Vagina (tissue), 2 donors: ENCODE measurements around the gene CD33. TPM values are rescaled to one million over a fixed set of nuclear protein-coding genes. Genes with fewer than 3 reads are reported as not detected.
"Not testable (repeated sequence)": the region's sequence is repeated elsewhere in the genome, so short reads cannot be mapped to it uniquely, and the experiment has no call there.

Experiments
- DNase-seq, 2 donors: peaks; one replicate each; pipeline ENCODE4 v3.0.0-alpha.2; 2017; ENCODE audit errors: extremely low spot score in 2 of 2
- H3K27ac ChIP-seq: fragments of 200-600 bp; sonication (generic); one replicate; pipeline ENCODE4 v1.5.1; 2019
- H3K27me3 ChIP-seq: fragments of 200-600 bp; sonication (generic); one replicate; pipeline ENCODE4 v1.5.1; 2019
- H3K36me3 ChIP-seq, 2 donors: fragments of 200-600 bp; sonication (generic); one replicate each; pipeline ENCODE4 v1.5.1; 2017 to 2019
- H3K4me1 ChIP-seq: fragments of 200-600 bp; sonication (generic); one replicate; pipeline ENCODE4 v1.5.1; 2019
- H3K4me3 ChIP-seq, 2 donors: fragments of 200-600 bp; sonication (generic); 1 replicate in 1 of 2; 2 replicates in 1 of 2; pipeline ENCODE4 v1.5.1; 2016 to 2019
- H3K9me3 ChIP-seq: fragments of 200-600 bp; sonication (generic); one replicate; pipeline ENCODE4 v1.5.1; 2019
- POLR2A ChIP-seq, 2 donors: fragments of 450-650 bp; IDR thresholded peaks; one replicate each; pipeline ENCODE4 v1.6.1; 2017; ENCODE audit warnings: antibody characterized with exemption in 2 of 2, mild to moderate bottlenecking in 2 of 2, moderate library complexity in 2 of 2
- POLR2AphosphoS5 ChIP-seq, 2 donors: sonication (generic); formaldehyde crosslinking; IDR thresholded peaks; one replicate each; pipeline ENCODE4 v1.9.0; 2017; ENCODE audit warnings: antibody characterized with exemption in 2 of 2, mild to moderate bottlenecking in 2 of 2, low read depth in 1 of 2; ENCODE audit not compliant: insufficient read depth in 1 of 2
- intact Hi-C: fragments of 100-400 bp; cut with DNase I; formaldehyde crosslinking; loops from one replicate; pipeline ENCODE4 v1.15.1; 2023
- total RNA-seq: library from RNA; depleted of rRNA; stranded (reverse); fragments of >200 nt; gene quantifications from one replicate; pipeline ENCODE4 v1.2.3, GENCODE V29; 2016
- TF ChIP-seq, protein P1 (sequence below), 3 experiments: fragments of 450-650 bp in 2 of 3; fragments of 200-600 bp in 1 of 3; sonication (generic) in 1 of 3; IDR thresholded peaks; one replicate each; pipeline ENCODE4 v1.5.1; 2017 to 2019; ENCODE audit warnings: antibody characterized with exemption in 3 of 3, mild to moderate bottlenecking in 2 of 3, moderate library complexity in 2 of 3

CD33 gene
- total RNA-seq, 1 donor from 2014 or later = 5.6 TPM

DNA sequence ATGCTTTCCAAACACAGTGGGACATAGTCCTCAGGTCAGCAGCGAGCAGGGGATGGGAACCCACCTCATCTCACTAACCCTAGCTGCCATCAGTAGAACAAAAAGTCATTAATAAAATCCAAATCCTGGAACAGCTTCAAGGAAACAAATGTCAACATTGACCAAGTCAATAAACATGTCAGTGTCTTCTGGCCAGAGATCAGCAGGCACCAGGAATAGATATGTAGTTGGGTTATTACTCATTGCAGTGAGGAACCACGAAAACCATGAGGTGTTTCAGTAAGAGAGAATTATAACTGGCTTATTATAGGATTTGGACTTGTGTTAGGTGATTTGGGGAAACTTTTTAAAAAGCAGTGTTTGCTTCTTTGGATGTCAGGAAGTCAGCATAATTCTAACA is 17.1 kb upstream of the CD33 start:
- Histone ChIP-seq H3K4me3 (no peak overlapping the region), H3K27me3 (no peaks in the 10 kb centered on the region), H3K36me3 (no peaks in the 10 kb centered on the region), H3K4me1 (no peaks in the 10 kb centered on the region), H3K27ac (no peak overlapping the region), H3K9me3 (no peaks in the 10 kb centered on the region)
- TF ChIP-seq POLR2AphosphoS5 (IDR thresholded peaks at IDR 0.05; ENCODE audit: insufficient read depth in 1 of 2, low read depth in 1 of 2) = no peak
- TF ChIP-seq, protein P1, sequence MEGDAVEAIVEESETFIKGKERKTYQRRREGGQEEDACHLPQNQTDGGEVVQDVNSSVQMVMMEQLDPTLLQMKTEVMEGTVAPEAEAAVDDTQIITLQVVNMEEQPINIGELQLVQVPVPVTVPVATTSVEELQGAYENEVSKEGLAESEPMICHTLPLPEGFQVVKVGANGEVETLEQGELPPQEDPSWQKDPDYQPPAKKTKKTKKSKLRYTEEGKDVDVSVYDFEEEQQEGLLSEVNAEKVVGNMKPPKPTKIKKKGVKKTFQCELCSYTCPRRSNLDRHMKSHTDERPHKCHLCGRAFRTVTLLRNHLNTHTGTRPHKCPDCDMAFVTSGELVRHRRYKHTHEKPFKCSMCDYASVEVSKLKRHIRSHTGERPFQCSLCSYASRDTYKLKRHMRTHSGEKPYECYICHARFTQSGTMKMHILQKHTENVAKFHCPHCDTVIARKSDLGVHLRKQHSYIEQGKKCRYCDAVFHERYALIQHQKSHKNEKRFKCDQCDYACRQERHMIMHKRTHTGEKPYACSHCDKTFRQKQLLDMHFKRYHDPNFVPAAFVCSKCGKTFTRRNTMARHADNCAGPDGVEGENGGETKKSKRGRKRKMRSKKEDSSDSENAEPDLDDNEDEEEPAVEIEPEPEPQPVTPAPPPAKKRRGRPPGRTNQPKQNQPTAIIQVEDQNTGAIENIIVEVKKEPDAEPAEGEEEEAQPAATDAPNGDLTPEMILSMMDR (IDR thresholded peaks at IDR 0.05) = no peak
- TF ChIP-seq POLR2A (IDR thresholded peaks at IDR 0.05) = no peak
- intact Hi-C loops = no loop called here
- no peak for DNase-seq

DNA sequence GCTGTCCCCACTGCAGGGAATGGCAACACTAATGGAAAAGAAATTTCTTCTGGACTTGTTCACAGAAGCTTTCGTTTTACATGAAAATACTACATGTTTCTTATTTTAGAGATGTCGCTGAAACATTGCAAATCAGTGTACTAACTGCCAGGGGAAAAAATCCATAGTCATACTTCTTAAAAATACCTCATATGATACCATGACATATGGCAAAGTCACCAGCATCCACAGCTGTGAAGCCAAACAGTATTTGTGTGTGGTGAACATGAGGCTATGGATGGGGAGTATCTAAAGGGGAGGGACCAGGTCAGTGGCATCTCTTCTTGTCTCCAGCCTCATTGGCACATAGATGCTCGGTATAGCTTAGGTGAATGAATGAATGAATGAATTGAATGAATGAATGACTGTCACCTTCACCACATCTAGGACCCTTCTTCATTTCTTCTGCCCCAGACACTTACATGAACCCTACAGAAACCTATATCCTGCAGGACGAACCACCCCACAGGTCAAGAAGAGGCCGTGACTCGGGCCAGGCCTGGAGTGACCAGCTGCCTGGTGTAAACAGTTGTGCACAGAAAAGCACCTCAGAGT is 14.6 kb upstream of the CD33 start:
- Histone ChIP-seq H3K27me3 (no peaks in the 10 kb centered on the region), H3K9me3 (no peaks in the 10 kb centered on the region), H3K4me1 (no peaks in the 10 kb centered on the region), H3K4me3 (no peak overlapping the region), H3K36me3 (no peaks in the 10 kb centered on the region), H3K27ac (no peak overlapping the region)
- intact Hi-C loops = no loop called here
- TF ChIP-seq POLR2AphosphoS5 (IDR thresholded peaks at IDR 0.05; ENCODE audit: insufficient read depth in 1 of 2, low read depth in 1 of 2) = no peak
- TF ChIP-seq POLR2A (IDR thresholded peaks at IDR 0.05) = no peak
- TF ChIP-seq, protein P1 (IDR thresholded peaks at IDR 0.05) = no peak
- no peak for DNase-seq

DNA sequence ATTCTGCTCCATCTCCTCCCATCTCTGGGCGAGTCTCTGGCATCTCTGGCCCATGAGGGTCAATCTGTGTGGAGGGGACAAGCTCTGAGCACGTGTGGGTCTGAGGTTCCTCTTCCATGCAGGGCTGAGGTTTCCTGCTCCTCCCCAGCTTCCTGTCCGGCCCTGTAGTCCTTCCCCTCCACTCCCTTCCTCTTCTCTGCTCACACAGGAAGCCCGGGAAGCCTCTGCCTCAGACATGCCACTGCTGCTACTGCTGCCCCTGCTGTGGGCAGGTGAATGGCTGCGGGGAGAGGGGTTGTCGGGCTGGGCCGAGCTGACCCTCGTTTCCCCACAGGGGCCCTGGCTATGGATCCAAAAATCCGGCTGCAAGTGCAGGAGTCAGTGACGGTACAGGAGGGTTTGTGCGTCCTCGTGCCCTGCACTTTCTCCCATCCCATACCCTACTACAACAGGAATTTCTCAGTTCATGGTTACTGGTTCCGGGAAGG is 14.0 kb upstream of the CD33 start:
- H3K4me1 ChIP-seq = not testable (repeated sequence)

DNA sequence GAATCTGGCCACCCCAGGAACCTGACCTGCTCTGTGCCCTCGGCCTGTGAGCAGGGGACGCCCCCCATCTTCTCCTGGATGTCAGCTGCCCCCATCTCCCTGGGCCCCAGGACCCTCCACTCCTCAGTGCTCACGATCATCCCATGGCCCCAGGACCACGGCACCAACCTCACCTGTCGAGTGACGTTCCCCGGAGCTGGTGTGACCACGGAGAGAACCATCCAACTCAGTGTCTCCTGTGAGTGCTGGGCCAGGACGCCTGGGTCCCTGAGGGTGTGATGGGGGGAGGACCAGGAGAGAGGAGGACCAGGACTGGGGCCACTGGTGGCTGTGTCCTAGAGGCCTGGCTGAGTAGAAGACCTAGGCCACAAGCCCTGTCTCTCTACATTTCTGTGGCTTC is 13.0 kb upstream of the CD33 start:
- no peaks in the 10 kb centered on the region for H3K27me3 ChIP-seq
- no peaks in the 10 kb centered on the region for H3K9me3 ChIP-seq
- intact Hi-C loops = no loop called here
- no peaks in the 10 kb centered on the region for H3K4me1 ChIP-seq
- no peak for DNase-seq
- no peak overlapping the region for H3K27ac ChIP-seq
- no peaks in the 10 kb centered on the region for H3K36me3 ChIP-seq
- no peak overlapping the region for H3K4me3 ChIP-seq
- TF ChIP-seq POLR2A (IDR thresholded peaks at IDR 0.05) = no peak
- TF ChIP-seq POLR2AphosphoS5 (IDR thresholded peaks at IDR 0.05; ENCODE audit: insufficient read depth in 1 of 2, low read depth in 1 of 2) = no peak
- TF ChIP-seq, protein P1 (IDR thresholded peaks at IDR 0.05) = no peak

More for the DNA sequence above, 14.0 kb upstream of the CD33 start:
- intact Hi-C loops, H3K27ac ChIP-seq, H3K36me3 ChIP-seq, DNase-seq, H3K27me3 ChIP-seq, H3K9me3 ChIP-seq, H3K4me3 ChIP-seq: not testable (repeated sequence)

DNA sequence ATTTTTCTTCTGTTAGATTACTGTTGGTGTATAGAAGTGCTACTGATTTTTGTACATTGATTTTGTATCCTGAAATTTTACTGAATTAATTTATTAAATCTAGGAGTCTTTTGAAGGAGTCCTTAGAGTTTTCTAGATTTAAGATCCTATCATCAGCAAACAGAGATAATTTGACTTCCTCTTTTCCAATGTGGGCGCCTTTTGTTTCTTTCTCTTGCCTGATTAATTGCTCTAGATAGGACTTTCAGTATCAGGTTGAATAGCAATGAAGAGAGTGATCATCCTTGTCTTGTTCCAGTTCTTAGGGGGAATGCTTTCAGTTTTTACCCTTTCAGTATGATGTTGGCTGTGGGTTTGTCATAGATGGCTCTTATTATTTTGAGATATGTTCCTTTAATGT is 5.6 kb upstream of the CD33 start:
- TF ChIP-seq, protein P1 (IDR thresholded peaks at IDR 0.05) = no peak
- no peak for TF ChIP-seq POLR2AphosphoS5 (IDR thresholded peaks at IDR 0.05; ENCODE audit: insufficient read depth in 1 of 2, low read depth in 1 of 2)
- TF ChIP-seq POLR2A (IDR thresholded peaks at IDR 0.05) = no peak
- DNase-seq = no peak
- intact Hi-C loops = no loop called here
- H3K27ac ChIP-seq = no peak overlapping the region
- no peak overlapping the region for H3K4me3 ChIP-seq
- no peaks in the 10 kb centered on the region for H3K36me3 ChIP-seq
- H3K27me3 ChIP-seq = no peaks in the 10 kb centered on the region
- no peaks in the 10 kb centered on the region for H3K9me3 ChIP-seq
- no peaks in the 10 kb centered on the region for H3K4me1 ChIP-seq
